Ureter (tissue), 1 donor: Measurements from ENCODE around the gene TRMO. TPM values are rescaled to one million over a fixed set of nuclear protein-coding genes. Genes with fewer than 3 reads are reported as not detected.

Experiments used
- DNase-seq: peaks from one replicate; pipeline ENCODE4 v3.0.0-alpha.2; 2020; ENCODE audit warnings: low spot score
- total RNA-seq: library from RNA; stranded (reverse); gene quantifications from one replicate; pipeline ENCODE4 v1.2.4, GENCODE V29; 2023
- donor health status: DM: yes; HTN: yes; CAD: no.

Gene TRMO
- total RNA-seq, 1 donor from 2014 or later = 16.2 TPM

- no peak for DNase-seq
These were observed 17.6 kb downstream of the TRMO start for GRCh38 chr9:97904725-97905124.

DNA sequence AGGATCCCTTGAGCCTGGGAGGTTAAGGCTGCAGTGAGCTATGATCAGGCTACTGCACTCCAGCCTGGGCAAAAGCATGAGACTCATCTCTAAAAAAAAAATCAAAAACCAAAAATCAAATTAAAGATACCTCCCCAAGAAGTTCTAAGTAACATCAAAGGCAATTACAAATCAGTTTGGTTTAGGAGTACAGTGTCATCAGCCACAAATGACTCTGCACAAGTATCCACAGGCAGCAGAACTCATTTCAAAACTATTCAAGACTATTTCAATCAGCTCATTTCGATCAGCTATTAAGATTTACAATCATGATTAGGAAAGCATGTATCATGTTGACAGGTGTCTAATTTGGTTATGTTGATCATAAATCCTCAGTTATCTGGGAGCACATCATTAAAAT is 19.1 kb downstream of the TRMO start:
- no peak for DNase-seq

- no peak for DNase-seq
These were observed 21.3 kb downstream of the TRMO start for GRCh38 chr9:97900738-97901565.

- no peak for DNase-seq
These were observed 22.1 kb downstream of the TRMO start for GRCh38 chr9:97900103-97900737.

DNA sequence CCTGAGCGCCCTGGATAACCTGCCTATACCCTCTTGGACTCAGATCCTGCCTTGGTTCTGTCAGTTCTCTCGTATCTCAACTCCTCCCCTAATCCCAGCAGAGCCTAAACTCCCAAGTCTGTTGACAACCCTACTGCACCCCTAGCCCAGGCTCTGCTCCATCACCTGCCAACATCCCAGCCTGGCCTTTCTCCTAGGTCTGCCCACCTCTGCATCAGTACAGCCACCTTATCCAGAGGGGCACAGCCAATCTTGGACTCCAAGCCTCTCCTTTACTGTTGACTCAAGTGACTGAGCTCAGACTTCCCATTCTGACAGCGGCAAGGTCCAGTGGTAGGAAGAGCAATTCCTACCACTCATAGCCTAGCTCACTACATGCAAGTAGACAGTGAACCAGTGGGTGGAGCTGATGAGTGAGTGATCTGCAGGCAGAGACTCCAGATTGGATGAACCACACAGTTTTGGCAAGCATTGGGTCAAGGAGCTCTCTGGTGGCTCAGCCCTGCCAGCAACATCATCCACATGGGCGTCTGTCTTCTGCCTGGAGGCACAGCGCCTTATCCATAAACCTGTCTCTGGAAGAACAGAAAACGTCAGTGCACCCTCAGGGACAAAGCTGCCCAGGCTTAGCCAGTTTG is 26.5 kb downstream of the TRMO start:
- no peak for DNase-seq

DNA sequence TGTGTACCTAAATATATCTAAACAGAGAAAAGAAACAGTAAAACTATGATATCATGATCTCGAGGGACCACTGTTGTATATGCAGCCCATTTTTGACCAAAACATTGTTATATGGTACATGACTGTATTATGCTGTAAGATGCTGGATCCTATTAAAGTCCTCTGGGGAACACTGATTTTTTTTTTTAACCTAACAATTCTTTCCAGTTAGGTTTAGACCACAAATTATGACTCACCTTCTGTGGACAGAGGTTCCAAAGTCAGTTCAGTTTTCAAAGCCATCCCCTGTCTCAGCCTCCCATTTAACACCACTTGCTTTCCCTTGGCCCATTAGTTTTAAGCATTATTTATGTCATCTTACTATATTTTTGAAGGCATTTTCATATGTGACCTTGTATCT is 27.1 kb downstream of the TRMO start:
- DNase-seq = no peak

GRCh38 chr9:97892421-97892820 is 29.9 kb downstream of the TRMO start:
- no peak for DNase-seq

DNA sequence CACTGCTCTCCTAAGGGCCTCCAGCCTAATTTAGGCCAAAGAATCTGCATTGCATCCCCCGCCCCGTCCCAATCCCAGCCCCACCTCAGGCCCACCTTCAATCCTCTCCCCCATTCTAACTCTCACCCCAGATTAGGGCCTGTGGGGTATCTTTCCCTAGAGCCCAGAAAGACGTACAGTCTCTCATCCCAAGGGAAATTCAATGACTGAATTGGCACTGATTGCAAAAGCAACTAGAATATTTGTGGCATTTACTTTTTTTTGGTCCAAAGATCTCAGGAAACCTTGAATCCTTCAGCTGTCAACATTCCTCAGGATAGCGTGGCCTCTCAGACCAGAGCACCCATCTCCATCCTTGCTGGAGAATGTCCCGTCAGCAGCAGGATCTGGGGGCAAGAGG is 30.6 kb downstream of the TRMO start:
- DNase-seq = no peak

- DNase-seq = no peak
These were observed 32.1 kb downstream of the TRMO start for GRCh38 chr9:97889941-97890887.

DNA sequence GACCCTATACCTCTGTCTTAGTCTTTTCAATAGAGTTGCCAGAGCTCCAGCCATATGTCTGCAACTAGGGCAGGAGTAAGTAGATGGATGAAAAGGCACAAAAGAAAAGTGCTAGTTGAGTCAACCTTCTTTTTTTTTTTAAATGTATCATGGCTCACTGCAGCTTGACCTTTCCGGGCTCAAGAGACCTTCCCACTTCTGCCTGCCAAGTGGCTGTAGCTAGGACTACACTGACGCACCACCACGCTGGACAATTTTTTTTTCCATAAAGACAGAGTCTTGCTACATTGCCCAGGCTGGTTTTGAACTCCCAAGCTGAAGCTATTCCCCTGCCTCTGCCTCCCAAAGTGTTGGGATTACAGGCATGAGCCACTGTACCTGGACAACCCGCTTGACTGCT is 42.0 kb downstream of the TRMO start:
- DNase-seq = no peak

- no peak for DNase-seq
These were observed 46.2 kb downstream of the TRMO start for GRCh38 chr9:97876061-97876460.

- no peak for DNase-seq
These were observed 47.2 kb downstream of the TRMO start for GRCh38 chr9:97875111-97875510.

GRCh38 chr9:97874624-97875023 is 47.7 kb downstream of the TRMO start:
- no peak for DNase-seq

DNA sequence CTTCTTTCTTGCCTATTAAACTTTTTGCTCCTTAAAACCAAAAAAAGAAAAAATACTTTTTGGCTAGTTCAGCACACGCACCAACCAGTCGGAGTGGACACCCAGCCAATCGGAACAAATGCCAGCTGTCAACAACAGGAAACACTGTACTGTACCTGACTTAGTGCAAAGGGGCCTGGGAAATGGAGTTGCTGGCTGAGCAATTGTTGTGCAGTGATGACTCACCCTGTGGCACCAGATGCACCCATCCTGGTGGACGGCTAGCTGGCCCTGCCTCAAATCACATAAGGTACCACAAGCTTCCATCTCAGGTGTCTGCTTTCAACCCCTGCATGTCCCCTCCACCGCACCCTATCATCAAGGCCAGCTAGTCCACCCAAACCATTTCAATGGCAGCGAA is 48.4 kb downstream of the TRMO start:
- DNase-seq = no peak

GRCh38 chr9:97873425-97873824 is 48.9 kb downstream of the TRMO start:
- no peak for DNase-seq

DNA sequence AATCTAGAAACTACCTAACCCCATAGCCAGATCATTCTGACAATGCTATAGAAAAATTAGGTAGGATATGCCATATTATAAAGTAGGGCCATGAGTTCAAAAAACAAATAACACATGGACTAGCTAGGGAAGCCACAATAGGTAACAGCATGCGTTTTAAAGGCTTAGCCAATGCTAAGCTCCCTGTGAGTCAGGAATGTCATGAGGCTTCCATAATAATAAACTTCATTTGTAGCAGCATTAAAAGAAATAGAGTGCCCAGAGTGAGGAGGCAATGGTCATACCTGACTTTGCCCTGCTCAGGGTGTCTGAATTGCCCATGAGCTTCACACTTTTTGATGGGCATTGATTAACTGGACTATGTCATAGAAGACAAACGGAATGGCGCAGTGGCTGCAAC is 53.4 kb downstream of the TRMO start:
- DNase-seq = no peak

DNA sequence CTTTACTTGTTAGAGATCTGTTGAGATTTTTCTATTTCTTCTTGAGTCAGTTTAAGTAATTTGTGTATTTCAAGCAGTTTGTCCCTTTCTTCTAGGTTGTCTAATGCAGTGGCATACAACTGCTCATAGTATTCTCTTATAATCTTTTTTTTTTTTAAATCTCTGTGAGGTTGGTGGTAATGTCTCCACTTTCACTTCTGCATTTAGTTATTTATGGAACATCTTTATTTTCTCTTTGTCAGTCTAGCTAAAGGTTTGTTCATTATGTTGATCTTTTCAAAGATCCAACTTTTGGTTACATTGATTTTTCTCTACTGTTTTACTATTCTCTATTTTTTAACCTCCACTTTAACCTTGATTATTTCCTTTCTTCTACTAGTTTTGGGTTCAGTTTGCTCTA is 55.5 kb downstream of the TRMO start:
- no peak for DNase-seq

DNA sequence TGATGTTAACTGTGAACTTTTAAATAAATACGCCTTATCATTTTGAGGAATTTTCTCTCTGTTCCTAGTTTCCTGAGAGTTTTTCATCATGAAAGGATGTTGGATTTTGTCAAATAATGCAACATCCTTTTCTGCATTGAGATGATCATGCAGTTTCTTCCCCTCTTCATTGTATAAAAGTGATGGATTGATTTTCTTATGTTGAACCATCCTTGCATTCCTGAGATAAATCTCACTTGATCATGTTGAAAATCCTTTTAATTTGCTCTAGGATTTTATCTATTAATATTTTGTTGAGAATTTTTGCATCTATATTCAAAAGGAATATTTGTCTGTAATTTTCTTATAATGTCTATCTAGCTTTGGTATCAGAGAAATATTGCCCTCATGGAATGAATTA is 56.0 kb downstream of the TRMO start:
- DNase-seq = no peak

GRCh38 chr9:97864396-97864795 is 57.9 kb downstream of the TRMO start:
- no peak for DNase-seq

DNA sequence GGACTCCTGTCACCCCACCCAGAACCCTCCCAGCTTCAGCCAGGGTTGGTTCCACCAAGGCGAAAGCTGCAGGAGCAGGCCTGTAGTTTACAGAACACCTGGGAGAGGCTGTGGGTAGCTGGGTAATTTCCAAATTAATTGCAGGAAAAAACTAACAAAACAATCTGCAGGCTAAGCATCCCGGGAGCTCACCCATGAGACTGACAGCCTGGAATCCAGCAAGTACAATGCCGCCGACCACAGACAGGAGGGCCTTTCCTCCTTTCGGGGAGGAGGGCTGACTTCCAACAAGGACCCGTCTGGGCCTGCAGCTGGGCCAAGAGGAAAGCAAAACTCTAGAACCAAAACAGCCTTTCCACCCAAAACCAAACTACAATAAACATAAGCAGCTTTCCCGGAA is 59.0 kb downstream of the TRMO start:
- no peak for DNase-seq

DNA sequence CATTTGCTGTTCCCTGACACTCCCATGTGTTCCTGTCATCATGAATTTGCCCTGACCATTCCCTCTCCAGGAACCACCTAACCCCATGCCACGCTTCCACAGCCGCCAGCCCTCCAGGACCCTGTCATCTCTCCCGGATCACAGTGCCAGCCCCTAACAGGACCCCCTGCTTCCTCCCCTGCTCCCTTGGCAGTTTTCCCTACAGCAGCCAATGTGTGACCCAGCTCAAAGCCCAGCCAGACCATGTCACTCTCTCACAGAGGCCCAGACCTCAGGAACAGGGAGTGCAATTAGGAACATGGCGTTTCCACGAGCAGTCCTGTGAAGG is 61.2 kb downstream of the TRMO start:
- no peak for DNase-seq
